ENCODE results near the gene RDH14.

DNA sequence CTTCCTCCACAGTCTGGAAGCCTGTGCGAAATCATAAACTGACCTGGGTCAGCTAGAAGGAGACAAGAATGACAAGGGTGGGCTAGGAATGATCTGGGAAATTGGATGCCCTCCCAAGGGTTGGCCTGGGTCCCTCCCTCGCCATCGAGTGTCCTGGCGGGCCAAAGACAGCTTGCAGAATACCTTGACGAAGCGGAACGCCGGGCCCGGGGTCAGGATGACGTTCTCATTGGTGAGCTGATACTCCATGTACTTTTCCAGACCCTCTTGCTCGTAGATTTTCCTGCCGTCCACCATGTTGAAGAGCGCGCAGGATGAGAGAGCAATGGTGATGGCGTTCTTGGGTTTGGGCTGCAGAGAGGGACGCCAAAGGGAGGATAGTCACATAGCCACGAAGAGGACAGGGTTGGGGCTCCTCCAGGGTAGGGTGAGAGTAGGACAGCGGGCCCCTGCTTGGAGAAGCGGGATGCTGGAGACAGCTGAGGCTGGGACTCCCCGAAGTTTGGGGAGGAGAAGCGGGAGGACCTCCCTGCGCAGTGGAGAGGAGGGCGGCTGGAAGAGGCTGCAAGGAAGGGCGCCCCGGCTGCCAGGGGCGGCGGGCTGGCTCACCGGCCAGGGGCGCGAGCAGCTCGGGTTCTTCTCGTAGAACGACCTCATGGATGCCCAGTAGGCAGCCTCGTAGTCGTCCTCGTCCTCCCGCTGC lies 23.6 kb upstream of the RDH14 start:
- TF ChIP-seq, protein P1, sequence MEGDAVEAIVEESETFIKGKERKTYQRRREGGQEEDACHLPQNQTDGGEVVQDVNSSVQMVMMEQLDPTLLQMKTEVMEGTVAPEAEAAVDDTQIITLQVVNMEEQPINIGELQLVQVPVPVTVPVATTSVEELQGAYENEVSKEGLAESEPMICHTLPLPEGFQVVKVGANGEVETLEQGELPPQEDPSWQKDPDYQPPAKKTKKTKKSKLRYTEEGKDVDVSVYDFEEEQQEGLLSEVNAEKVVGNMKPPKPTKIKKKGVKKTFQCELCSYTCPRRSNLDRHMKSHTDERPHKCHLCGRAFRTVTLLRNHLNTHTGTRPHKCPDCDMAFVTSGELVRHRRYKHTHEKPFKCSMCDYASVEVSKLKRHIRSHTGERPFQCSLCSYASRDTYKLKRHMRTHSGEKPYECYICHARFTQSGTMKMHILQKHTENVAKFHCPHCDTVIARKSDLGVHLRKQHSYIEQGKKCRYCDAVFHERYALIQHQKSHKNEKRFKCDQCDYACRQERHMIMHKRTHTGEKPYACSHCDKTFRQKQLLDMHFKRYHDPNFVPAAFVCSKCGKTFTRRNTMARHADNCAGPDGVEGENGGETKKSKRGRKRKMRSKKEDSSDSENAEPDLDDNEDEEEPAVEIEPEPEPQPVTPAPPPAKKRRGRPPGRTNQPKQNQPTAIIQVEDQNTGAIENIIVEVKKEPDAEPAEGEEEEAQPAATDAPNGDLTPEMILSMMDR (conservative IDR thresholded peaks at IDR 0.05 in 1 of 2, IDR thresholded peaks at IDR 0.05 in 1 of 2; ENCODE audit: extremely low read depth in 1 of 2, insufficient read depth in 1 of 2, low read depth in 1 of 2, low read length in 2 of 2): no peak
- no peak for TF ChIP-seq EZH2 (IDR thresholded peaks at IDR 0.05; ENCODE audit: borderline replicate concordance, low read length)
